Middle frontal gyrus (tissue), 1 donor: ENCODE data around the gene MEP1B.

ENCODE experiments used
- DNase-seq: peaks from one replicate; pipeline ENCODE4 v3.0.0-alpha.2; 2015; ENCODE audit warnings: low spot score; ENCODE audit errors: extremely low spot score

Gene MEP1B

GRCh38 chr18:32262092-32262491, 72.3 kb downstream of the MEP1B start:
- DNase-seq = no peak

DNA sequence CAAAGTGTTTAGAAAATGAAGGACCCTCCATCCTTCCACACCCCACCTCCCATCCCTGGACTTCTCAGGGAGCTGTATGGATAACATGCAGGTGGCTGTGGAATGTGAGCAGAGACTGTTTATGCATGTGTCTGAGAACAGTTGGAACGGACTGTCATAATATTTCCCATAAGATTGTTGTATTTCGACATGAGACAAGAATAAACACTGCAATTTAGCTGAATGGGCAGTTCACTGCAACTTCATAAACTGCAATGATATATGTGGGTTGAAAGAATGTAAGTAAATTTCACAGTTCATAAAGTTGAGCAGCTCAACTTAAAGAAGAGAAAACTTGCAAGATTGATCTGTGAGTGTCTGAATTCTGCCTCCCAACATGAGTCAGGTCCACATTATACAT, 74.6 kb downstream of the MEP1B start:
- no peak for DNase-seq

DNA sequence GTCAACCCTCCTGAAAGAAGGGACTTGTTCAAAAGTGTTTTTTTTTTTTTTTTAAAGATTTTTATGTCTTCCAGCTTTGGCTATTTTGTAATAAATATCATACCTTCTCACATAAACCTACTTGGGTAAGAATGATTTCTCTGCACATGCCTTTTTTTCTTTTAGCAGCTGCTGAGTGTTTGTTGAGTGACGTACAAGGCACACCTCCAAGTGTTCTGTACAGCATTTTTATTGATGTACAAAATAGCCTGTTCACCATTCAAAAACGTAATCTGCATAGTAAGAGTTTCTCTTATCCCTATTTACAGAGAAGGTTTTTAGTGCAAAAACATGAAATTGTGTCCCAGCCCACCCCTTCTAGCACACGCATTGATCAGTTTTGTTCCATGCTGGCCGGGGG, 77.6 kb downstream of the MEP1B start:
- DNase-seq = no peak
